HepG2 (cell line): ENCODE results near the gene DDX39B. TPM values are rescaled to one million over a fixed set of nuclear protein-coding genes. Genes with fewer than 3 reads are reported as not detected.

Experiments
- ADNP ChIP-seq: sonication (generic); formaldehyde crosslinking; IDR thresholded peaks from 2 replicates; pipeline ENCODE4 v1.4.0; 2020; ENCODE audit warnings: missing genetic modification reagents
- CTCF ChIP-seq: sonication (generic); formaldehyde crosslinking; IDR thresholded peaks from 2 replicates; pipeline ENCODE4 v1.5.0; 2020; ENCODE audit warnings: mild to moderate bottlenecking, missing genetic modification reagents, moderate library complexity
- MED1 ChIP-seq: sonication (generic); formaldehyde crosslinking; IDR thresholded peaks from 2 replicates; pipeline ENCODE4 v1.4.0; 2020; ENCODE audit warnings: missing genetic modification reagents
- PITX1 ChIP-seq: sonication (generic); formaldehyde crosslinking; IDR thresholded peaks from 2 replicates; pipeline ENCODE4 v1.5.1; 2020; ENCODE audit warnings: mild to moderate bottlenecking, missing genetic modification reagents
- ZFP36 ChIP-seq: fragments of 150-350 bp; IDR thresholded peaks from 2 replicates; pipeline ENCODE4 v1.6.1; 2018; ENCODE audit warnings: borderline replicate concordance, low read length, low read depth; ENCODE audit not compliant: partially characterized antibody
- ZFP90 ChIP-seq: sonication (generic); formaldehyde crosslinking; IDR thresholded peaks from 2 replicates; pipeline ENCODE4 v1.8.0; 2022; ENCODE audit warnings: missing genetic modification reagents, mild to moderate bottlenecking, inconsistent platforms, borderline replicate concordance
- ZMAT5 ChIP-seq: sonication (generic); formaldehyde crosslinking; IDR thresholded peaks from 2 replicates; pipeline ENCODE4 v1.5.0; 2020; ENCODE audit warnings: mild to moderate bottlenecking, low read depth, missing genetic modification reagents, borderline replicate concordance
- ZNF10 ChIP-seq: sonication (generic); formaldehyde crosslinking; IDR thresholded peaks from 2 replicates; pipeline ENCODE4 v1.4.0; 2020; ENCODE audit warnings: mild to moderate bottlenecking, low read depth, missing genetic modification reagents, borderline replicate concordance
- ZNF160 ChIP-seq: sonication (generic); formaldehyde crosslinking; IDR thresholded peaks from 2 replicates; pipeline ENCODE4 v1.8.0; 2022; ENCODE audit warnings: mild to moderate bottlenecking, inconsistent platforms, missing genetic modification reagents
- ZNF234 ChIP-seq: sonication (generic); formaldehyde crosslinking; conservative IDR thresholded peaks from 2 replicates; pipeline ENCODE4 v1.5.1; 2020; ENCODE audit warnings: mild to moderate bottlenecking, missing genetic modification reagents
- ZNF337 ChIP-seq: sonication (generic); formaldehyde crosslinking; IDR thresholded peaks from 2 replicates; pipeline ENCODE4 v1.5.1; 2020; ENCODE audit warnings: missing genetic modification reagents, low read depth, mild to moderate bottlenecking, borderline replicate concordance
- ZNF441 ChIP-seq: sonication (generic); formaldehyde crosslinking; IDR thresholded peaks from 2 replicates; pipeline ENCODE4 v1.7.0; 2021; ENCODE audit warnings: missing genetic modification reagents, borderline replicate concordance
- ZNF574 ChIP-seq: sonication (generic); formaldehyde crosslinking; IDR thresholded peaks from 2 replicates; pipeline ENCODE4 v1.4.0; 2020; ENCODE audit warnings: missing genetic modification reagents
- ZNF644 ChIP-seq: IDR thresholded peaks from 2 replicates; pipeline ENCODE4 v1.6.1; 2016; ENCODE audit warnings: low read depth
- ZNF710 ChIP-seq: sonication (generic); formaldehyde crosslinking; IDR thresholded peaks from 2 replicates; pipeline ENCODE4 v1.5.0; 2020; ENCODE audit warnings: mild to moderate bottlenecking, missing genetic modification reagents, borderline replicate concordance
- ZNF792 ChIP-seq: IDR thresholded peaks from 2 replicates; pipeline ENCODE4 v1.6.1; 2016
- ZSCAN20 ChIP-seq: sonication (generic); formaldehyde crosslinking; IDR thresholded peaks from 2 replicates; pipeline ENCODE4 v1.4.0; 2020; ENCODE audit warnings: missing genetic modification reagents, mild to moderate bottlenecking, borderline replicate concordance
- ZXDC ChIP-seq: sonication (generic); formaldehyde crosslinking; IDR thresholded peaks from 2 replicates; pipeline ENCODE4 v1.5.0; 2020; ENCODE audit warnings: mild to moderate bottlenecking, missing genetic modification reagents
- polyA plus RNA-seq, 8 experiments: library from polyadenylated mRNA; depleted of rRNA in 3 of 8; stranded (reverse) in 7 of 8; unstranded in 1 of 8; fragments of >200 nt; fragmentation: Illumina TruSeq in 4 of 8; extraction: Trizol in 4 of 8; gene quantifications; 2 replicates each; pipeline versions ENCODE4 v1.2.1 to v1.2.3, GENCODE V29; 2011 to 2016; ENCODE audit warnings: low read depth in 4 of 8, missing spikeins in 1 of 8, mixed read lengths in 1 of 8; ENCODE audit not compliant: insufficient read depth in 1 of 8
- total RNA-seq, 5 experiments: library from RNA; depleted of rRNA; stranded (reverse); fragments of >200 nt; fragmentation: Illumina TruSeq; extraction: Trizol; gene quantifications; 2 replicates each; pipeline ENCODE4 v1.2.3, GENCODE V29; 2016; ENCODE audit warnings: low read depth in 1 of 5

The DDX39B gene
- total and polyA plus RNA-seq, 2 of the 13 experiments (the other 11 are each of a cell fraction or from before 2014, with no cell fraction given) = 570 to 678 TPM

GRCh38 chr6:31581434-31582229, 39.8 kb upstream of the DDX39B start (continued):
- TF ChIP-seq ZNF574 (no peak), ZNF10 (CRISPR knock-in tag) (no peak), PITX1 (peak; percentile 6; the same call in 1 of the 2 replicates), ZFP36 (no peak), ZNF234 (CRISPR knock-in tag) (no peak), ZNF160 (CRISPR knock-in tag) (no peak), MED1 (CRISPR knock-in tag) (no peak), ZNF710 (no peak), ZNF644 (CRISPR knock-in tag) (no peak), CTCF (0 out of 2 replicates have a peak, but pooled peaks have one; percentile 14), ZMAT5 (CRISPR knock-in tag) (no peak), ZFP90 (CRISPR knock-in tag) (no peak), ZSCAN20 (CRISPR knock-in tag) (peak; percentile 17; the same call in 1 of the 2 replicates), ADNP (CRISPR knock-in tag) (no peak), ZNF441 (CRISPR knock-in tag) (no peak), ZNF337 (CRISPR knock-in tag) (no peak), ZXDC (CRISPR knock-in tag) (no peak), ZNF792 (CRISPR knock-in tag) (no peak)
